HepG2 (cell line): ENCODE measurements around the gene DHRS1. TPM values are rescaled to one million over a fixed set of nuclear protein-coding genes. Genes with fewer than 3 reads are reported as not detected.

Source experiments
- BORCS8-MEF2B ChIP-seq: sonication (generic); formaldehyde crosslinking; IDR thresholded peaks from 2 replicates; pipeline ENCODE4 v1.8.0; 2022; ENCODE audit warnings: mild to moderate bottlenecking, missing genetic modification reagents
- BRD4 ChIP-seq: sonication (generic); formaldehyde crosslinking; IDR thresholded peaks from 2 replicates; pipeline ENCODE4 v1.4.0; 2020; ENCODE audit warnings: missing genetic modification reagents
- JUND ChIP-seq: sonication (generic); formaldehyde crosslinking; IDR thresholded peaks from 2 replicates; pipeline ENCODE4 v1.8.0; 2022; ENCODE audit warnings: mild to moderate bottlenecking, missing genetic modification reagents
- MTA3 ChIP-seq: sonication (generic); formaldehyde crosslinking; IDR thresholded peaks from 2 replicates; pipeline ENCODE4 v1.4.0; 2020; ENCODE audit warnings: missing genetic modification reagents
- SP2 ChIP-seq: sonication (generic); formaldehyde crosslinking; IDR thresholded peaks from 2 replicates; pipeline ENCODE4 v1.5.1; 2020; ENCODE audit warnings: mild to moderate bottlenecking, missing genetic modification reagents
- ZBTB3 ChIP-seq: sonication (generic); formaldehyde crosslinking; IDR thresholded peaks from 2 replicates; pipeline ENCODE4 v1.4.0; 2020; ENCODE audit warnings: low read depth, mild to moderate bottlenecking, moderate library complexity, missing genetic modification reagents, borderline replicate concordance
- ZNF12 ChIP-seq: sonication (generic); formaldehyde crosslinking; IDR thresholded peaks from 2 replicates; pipeline ENCODE4 v1.5.0; 2020; ENCODE audit warnings: missing genetic modification reagents
- ZNF205 ChIP-seq: IDR thresholded peaks from 2 replicates; pipeline ENCODE4 v1.6.1; 2018; ENCODE audit warnings: missing biosample characterization, missing genetic modification reagents
- ZNF501 ChIP-seq: sonication (generic); formaldehyde crosslinking; IDR thresholded peaks from 2 replicates; pipeline ENCODE4 v1.5.1; 2020; ENCODE audit warnings: mild to moderate bottlenecking, moderate library complexity, missing genetic modification reagents
- ZNF660 ChIP-seq: sonication (generic); formaldehyde crosslinking; IDR thresholded peaks from 2 replicates; pipeline ENCODE4 v1.5.1; 2020; ENCODE audit warnings: mild to moderate bottlenecking, low read depth, missing genetic modification reagents, borderline replicate concordance
- ZNF776 ChIP-seq: sonication (generic); formaldehyde crosslinking; IDR thresholded peaks from 2 replicates; pipeline ENCODE4 v1.4.0; 2020; ENCODE audit warnings: mild to moderate bottlenecking, missing genetic modification reagents
- polyA plus RNA-seq, 8 experiments: library from polyadenylated mRNA; depleted of rRNA in 3 of 8; stranded (reverse) in 7 of 8; unstranded in 1 of 8; fragments of >200 nt; fragmentation: Illumina TruSeq in 4 of 8; extraction: Trizol in 4 of 8; gene quantifications; 2 replicates each; pipeline versions ENCODE4 v1.2.1 to v1.2.3, GENCODE V29; 2011 to 2016; ENCODE audit warnings: low read depth in 4 of 8, missing spikeins in 1 of 8, mixed read lengths in 1 of 8; ENCODE audit not compliant: insufficient read depth in 1 of 8
- total RNA-seq, 5 experiments: library from RNA; depleted of rRNA; stranded (reverse); fragments of >200 nt; fragmentation: Illumina TruSeq; extraction: Trizol; gene quantifications; 2 replicates each; pipeline ENCODE4 v1.2.3, GENCODE V29; 2016; ENCODE audit warnings: low read depth in 1 of 5
- TF ChIP-seq, protein P1 (sequence below): IDR thresholded peaks from 2 replicates; pipeline ENCODE4 v1.6.1; 2018; ENCODE audit warnings: missing genetic modification reagents
- TF ChIP-seq, protein P2 (sequence below): sonication (generic); formaldehyde crosslinking; IDR thresholded peaks from 2 replicates; pipeline ENCODE4 v1.4.0; 2020; ENCODE audit warnings: low read depth, mild to moderate bottlenecking, missing genetic modification reagents
- TF ChIP-seq, protein P3 (sequence below): sonication (generic); formaldehyde crosslinking; IDR thresholded peaks from 2 replicates; pipeline ENCODE4 v1.5.0; 2020; ENCODE audit warnings: missing genetic modification reagents
- TF ChIP-seq, protein P4 (sequence below), 2 experiments: sonication (generic) in 1 of 2; formaldehyde crosslinking in 1 of 2; IDR thresholded peaks; 2 replicates each; pipeline versions ENCODE4 v1.6.1 to v1.9.0; 2014 to 2022; ENCODE audit warnings: antibody characterized with exemption in 1 of 2, borderline replicate concordance in 1 of 2, inconsistent platforms in 1 of 2, low read depth in 1 of 2, missing genetic modification reagents in 1 of 2

Gene DHRS1
- total and polyA plus RNA-seq, 2 of the 13 experiments (the other 11 are each of a cell fraction or from before 2014, with no cell fraction given), result 49.8 to 60.8 TPM

DNA sequence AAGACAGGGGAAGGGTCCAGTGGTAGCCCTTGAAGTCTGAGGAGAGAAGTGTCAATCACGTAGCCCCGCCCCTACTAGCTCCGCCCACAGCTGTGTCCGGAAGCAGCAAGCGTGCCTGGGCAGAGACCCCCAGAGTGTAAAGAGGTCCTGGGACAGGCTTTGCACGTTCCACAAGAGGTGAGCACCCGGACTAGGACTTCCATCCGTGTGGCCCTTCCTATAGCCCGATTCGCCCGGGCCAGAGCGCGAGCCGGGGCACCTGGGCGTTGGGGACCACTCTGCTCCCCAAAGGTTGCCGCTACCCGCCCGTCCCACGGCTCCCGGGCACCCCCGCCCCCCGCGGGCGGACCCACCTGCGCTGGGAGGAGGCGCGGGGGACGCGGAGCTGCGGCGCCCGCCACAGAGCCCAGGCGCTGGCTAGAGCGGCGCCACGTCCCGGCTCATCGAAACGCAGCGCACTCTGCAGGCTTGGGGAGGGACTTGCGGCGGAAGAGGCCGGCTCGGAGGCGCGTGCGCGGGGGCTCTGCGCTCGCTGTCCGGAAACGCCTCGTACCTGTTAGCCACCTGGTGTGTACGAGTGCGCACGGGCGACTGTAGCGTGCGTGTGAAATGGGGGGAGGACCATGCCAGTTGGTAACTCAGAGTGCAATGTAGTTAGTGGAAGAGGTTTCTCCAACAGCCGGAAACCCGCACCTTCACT lies 28.3 kb downstream of the DHRS1 start, which contains the start of gene RABGGTA (continued):
- TF ChIP-seq, protein P1, sequence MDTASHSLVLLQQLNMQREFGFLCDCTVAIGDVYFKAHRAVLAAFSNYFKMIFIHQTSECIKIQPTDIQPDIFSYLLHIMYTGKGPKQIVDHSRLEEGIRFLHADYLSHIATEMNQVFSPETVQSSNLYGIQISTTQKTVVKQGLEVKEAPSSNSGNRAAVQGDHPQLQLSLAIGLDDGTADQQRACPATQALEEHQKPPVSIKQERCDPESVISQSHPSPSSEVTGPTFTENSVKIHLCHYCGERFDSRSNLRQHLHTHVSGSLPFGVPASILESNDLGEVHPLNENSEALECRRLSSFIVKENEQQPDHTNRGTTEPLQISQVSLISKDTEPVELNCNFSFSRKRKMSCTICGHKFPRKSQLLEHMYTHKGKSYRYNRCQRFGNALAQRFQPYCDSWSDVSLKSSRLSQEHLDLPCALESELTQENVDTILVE (CRISPR knock-in tag), result peak; percentile 98; the same call in 1 of the 2 replicates
- TF ChIP-seq, protein P2, sequence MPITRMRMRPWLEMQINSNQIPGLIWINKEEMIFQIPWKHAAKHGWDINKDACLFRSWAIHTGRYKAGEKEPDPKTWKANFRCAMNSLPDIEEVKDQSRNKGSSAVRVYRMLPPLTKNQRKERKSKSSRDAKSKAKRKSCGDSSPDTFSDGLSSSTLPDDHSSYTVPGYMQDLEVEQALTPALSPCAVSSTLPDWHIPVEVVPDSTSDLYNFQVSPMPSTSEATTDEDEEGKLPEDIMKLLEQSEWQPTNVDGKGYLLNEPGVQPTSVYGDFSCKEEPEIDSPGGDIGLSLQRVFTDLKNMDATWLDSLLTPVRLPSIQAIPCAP (CRISPR knock-in tag), result peak; percentile 62; the same call in 1 of the 2 replicates
- TF ChIP-seq BRD4 (CRISPR knock-in tag) (peak; percentile 100), ZBTB3 (CRISPR knock-in tag) (no peak; the same call in 1 of the 2 replicates), SP2 (peak; percentile 76), ZNF501 (peak; percentile 100), BORCS8-MEF2B (CRISPR knock-in tag) (peak; percentile 99), ZNF660 (peak; percentile 90), JUND (peak; percentile 85), ZNF12 (CRISPR knock-in tag) (peak; percentile 80; the same call in 1 of the 2 replicates), ZNF776 (CRISPR knock-in tag) (peak; percentile 99), ZNF205 (CRISPR knock-in tag) (peak; percentile 95), MTA3 (CRISPR knock-in tag) (no peak)
- TF ChIP-seq, protein P3, sequence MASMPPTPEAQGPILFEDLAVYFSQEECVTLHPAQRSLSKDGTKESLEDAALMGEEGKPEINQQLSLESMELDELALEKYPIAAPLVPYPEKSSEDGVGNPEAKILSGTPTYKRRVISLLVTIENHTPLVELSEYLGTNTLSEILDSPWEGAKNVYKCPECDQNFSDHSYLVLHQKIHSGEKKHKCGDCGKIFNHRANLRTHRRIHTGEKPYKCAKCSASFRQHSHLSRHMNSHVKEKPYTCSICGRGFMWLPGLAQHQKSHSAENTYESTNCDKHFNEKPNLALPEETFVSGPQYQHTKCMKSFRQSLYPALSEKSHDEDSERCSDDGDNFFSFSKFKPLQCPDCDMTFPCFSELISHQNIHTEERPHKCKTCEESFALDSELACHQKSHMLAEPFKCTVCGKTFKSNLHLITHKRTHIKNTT (CRISPR knock-in tag), result peak; percentile 93; the same call in 1 of the 2 replicates
- TF ChIP-seq, protein P4, sequence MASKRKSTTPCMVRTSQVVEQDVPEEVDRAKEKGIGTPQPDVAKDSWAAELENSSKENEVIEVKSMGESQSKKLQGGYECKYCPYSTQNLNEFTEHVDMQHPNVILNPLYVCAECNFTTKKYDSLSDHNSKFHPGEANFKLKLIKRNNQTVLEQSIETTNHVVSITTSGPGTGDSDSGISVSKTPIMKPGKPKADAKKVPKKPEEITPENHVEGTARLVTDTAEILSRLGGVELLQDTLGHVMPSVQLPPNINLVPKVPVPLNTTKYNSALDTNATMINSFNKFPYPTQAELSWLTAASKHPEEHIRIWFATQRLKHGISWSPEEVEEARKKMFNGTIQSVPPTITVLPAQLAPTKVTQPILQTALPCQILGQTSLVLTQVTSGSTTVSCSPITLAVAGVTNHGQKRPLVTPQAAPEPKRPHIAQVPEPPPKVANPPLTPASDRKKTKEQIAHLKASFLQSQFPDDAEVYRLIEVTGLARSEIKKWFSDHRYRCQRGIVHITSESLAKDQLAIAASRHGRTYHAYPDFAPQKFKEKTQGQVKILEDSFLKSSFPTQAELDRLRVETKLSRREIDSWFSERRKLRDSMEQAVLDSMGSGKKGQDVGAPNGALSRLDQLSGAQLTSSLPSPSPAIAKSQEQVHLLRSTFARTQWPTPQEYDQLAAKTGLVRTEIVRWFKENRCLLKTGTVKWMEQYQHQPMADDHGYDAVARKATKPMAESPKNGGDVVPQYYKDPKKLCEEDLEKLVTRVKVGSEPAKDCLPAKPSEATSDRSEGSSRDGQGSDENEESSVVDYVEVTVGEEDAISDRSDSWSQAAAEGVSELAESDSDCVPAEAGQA (IDR thresholded peaks at IDR 0.05; ENCODE audit: low read depth), result peak; percentile 91
- TF ChIP-seq, protein P4 (CRISPR knock-in tag; IDR thresholded peaks at IDR 0.05; ENCODE audit: borderline replicate concordance), result peak; percentile 98; the same call in 1 of the 2 replicates
